ENCODE measurements around the gene RAB11FIP3. TPM values are rescaled to one million over a fixed set of nuclear protein-coding genes. Genes with fewer than 3 reads are reported as not detected.

Gene RAB11FIP3
- total RNA-seq, 1 experiment from 2014 or later: 12.8 TPM

DNA sequence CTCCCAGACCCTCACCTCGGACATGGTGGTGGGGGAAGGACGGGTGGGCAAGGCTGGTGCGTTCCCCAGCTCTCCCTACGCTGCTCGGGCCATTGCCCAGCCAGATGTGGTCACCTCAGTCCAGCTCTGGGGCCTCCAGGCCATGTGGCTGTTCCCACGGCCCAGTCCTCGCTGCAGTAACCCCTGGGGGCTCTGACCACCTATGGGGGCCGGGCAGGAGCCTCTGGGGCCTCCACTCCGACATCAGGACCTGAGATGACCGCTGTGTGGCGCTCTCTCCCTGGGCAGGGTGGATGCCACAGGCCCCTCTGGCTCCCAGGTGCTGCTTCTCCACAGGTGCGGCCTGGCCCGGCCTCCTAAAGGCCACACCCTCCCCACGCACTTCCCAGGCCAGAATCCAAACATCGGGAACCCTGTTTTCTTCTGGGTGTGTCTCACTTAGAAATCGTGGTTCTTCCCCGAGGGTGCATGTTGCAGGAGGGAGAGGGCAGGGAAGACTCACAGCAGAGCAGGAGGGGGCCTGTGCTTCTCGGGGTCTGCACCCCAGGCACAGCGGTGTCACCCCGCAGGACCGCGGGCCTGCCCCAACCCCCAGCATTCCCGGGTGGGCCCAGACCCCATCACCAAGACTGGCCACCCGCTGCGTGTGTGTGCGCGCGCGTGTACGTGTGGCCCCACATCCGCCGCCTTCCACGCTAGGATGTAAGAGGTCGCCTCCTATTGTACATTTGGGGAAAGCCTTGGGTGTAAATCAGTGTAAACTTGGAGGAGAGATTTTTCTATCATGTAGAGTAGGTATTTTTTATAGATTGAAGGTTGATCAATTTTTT is 96.1 kb downstream of the RAB11FIP3 start:
- Histone ChIP-seq H3K36me3 (ENCODE audit: control insufficient read depth in 1 of 2, insufficient read depth in 2 of 2, low read length in 2 of 2) (no peaks in the 10 kb centered on the region; a peak in 1 of 4 replicates), H4K20me1 (ENCODE audit: insufficient read depth) (no peaks in the 10 kb centered on the region), H3K9me2 (ENCODE audit: insufficient read depth) (no peaks in the 10 kb centered on the region), H2AFZ (ENCODE audit: low read depth, low read length, poor library complexity, severe bottlenecking) (no peak overlapping the region), H3K9ac (ENCODE audit: low read length) (no peak overlapping the region), H3K4me3 (replicated peaks in 1 of 2; ENCODE audit: low read depth in 1 of 2, low read length in 2 of 2) (no peak overlapping the region), H3K9me3 (ENCODE audit: control insufficient read depth in 1 of 2, insufficient read depth in 1 of 2, low read depth in 1 of 2, low read length in 2 of 2) (no peaks in the 10 kb centered on the region), H3K79me2 (ENCODE audit: insufficient read depth, low read length) (peaks cover 8% of the 10 kb centered on the region), H3K4me1 (ENCODE audit: control insufficient read depth in 1 of 2, insufficient read depth in 2 of 2, low read length in 2 of 2) (peaks cover 14 to 23% of the 10 kb centered on the region in 2 experiments), H3K27ac (ENCODE audit: low read depth, low read length) (no peak overlapping the region), H3K4me2 (ENCODE audit: low read length) (no peak overlapping the region), H3K27me3 (ENCODE audit: insufficient read depth, low read length) (no peaks in the 10 kb centered on the region)
- no peak for DNase-seq (ENCODE audit: low read depth, low spot score)
- TF ChIP-seq CTCF (IDR thresholded peaks at IDR 0.05 in 2 of 3, conservative IDR thresholded peaks at IDR 0.05 in 1 of 3; ENCODE audit: borderline replicate concordance in 1 of 3, insufficient read depth in 1 of 3, low read depth in 2 of 3, low read length in 2 of 3) (peak; percentile 5 to 21 (median 17); a peak in 2 of 6 replicates), RAD21 (IDR thresholded peaks at IDR 0.05; ENCODE audit: low read depth) (peak; percentile 45), ZFX (IDR thresholded peaks at IDR 0.05) (no peak)
- intact Hi-C loops (cut with micrococcal nuclease): no loop called here
- ChIA-PET POLR2A (no interaction called here), CTCF (no interaction called here), RAD21 (ENCODE audit: low non-redundant PET in 1 of 2, low total read pairs in 2 of 2, uncharacterized antibody in 2 of 2, unreplicated experiment in 2 of 2) (no interaction called here)
- BruUV-seq (replicated peaks): no TSS peak
- ATAC-seq: peak; percentile 21; the same call in 1 of the 2 replicates

- no peaks in the 10 kb centered on the region for H3K9me2 ChIP-seq (ENCODE audit: insufficient read depth)
- TF ChIP-seq POLR2AphosphoS5 (IDR thresholded peaks at IDR 0.05; ENCODE audit: low read depth, low read length) (no peak), POLR2A (IDR thresholded peaks at IDR 0.05; ENCODE audit: borderline replicate concordance, extremely low read depth, insufficient read depth, insufficient read length) (no peak), SP1 (IDR thresholded peaks at IDR 0.05; ENCODE audit: low read depth) (no peak)
- no peaks in the 10 kb centered on the region for H3K27me3 ChIP-seq (ENCODE audit: insufficient read depth, low read length)
- H4K20me1 ChIP-seq (ENCODE audit: insufficient read depth): no peaks in the 10 kb centered on the region
- H3K27ac ChIP-seq (ENCODE audit: low read depth, low read length): no peak overlapping the region
- CTCF ChIA-PET: no interaction called here
- RAD21 ChIA-PET (ENCODE audit: low non-redundant PET in 1 of 2, low total read pairs in 2 of 2, uncharacterized antibody in 2 of 2, unreplicated experiment in 2 of 2): no interaction called here
- no peak for DNase-seq (ENCODE audit: low read depth, low spot score)
- H3K4me1 ChIP-seq (ENCODE audit: control insufficient read depth in 1 of 2, insufficient read depth in 2 of 2, low read length in 2 of 2): peaks cover 14 to 23% of the 10 kb centered on the region in 2 experiments
- H3K4me2 ChIP-seq (ENCODE audit: low read length): no peak overlapping the region
- intact Hi-C loops (cut with micrococcal nuclease): no loop called here
- peaks cover 13% of the 10 kb centered on the region for H3K79me2 ChIP-seq (ENCODE audit: insufficient read depth, low read length)
- H3K36me3 ChIP-seq (ENCODE audit: control insufficient read depth in 1 of 2, insufficient read depth in 2 of 2, low read length in 2 of 2): no peaks in the 10 kb centered on the region; a peak in 1 of 4 replicates
- POLR2A ChIA-PET: no interaction called here
- H3K4me3 ChIP-seq (replicated peaks in 1 of 2; ENCODE audit: low read depth in 1 of 2, low read length in 2 of 2): no peak overlapping the region
- H3K9me3 ChIP-seq (ENCODE audit: control insufficient read depth in 1 of 2, insufficient read depth in 1 of 2, low read depth in 1 of 2, low read length in 2 of 2): no peaks in the 10 kb centered on the region
- H2AFZ ChIP-seq (ENCODE audit: low read depth, low read length, poor library complexity, severe bottlenecking): no peak overlapping the region
- no peak for ATAC-seq
- no TSS peak for BruUV-seq (replicated peaks)
- H3K9ac ChIP-seq (ENCODE audit: low read length): no peak overlapping the region
Measured at GRCh38 chr16:522320-523096, 97.1 kb downstream of the RAB11FIP3 start.
